ENCODE data around the gene FA2H. TPM values are rescaled to one million over a fixed set of nuclear protein-coding genes. Genes with fewer than 3 reads are reported as not detected.

Gene FA2H
- total and polyA plus RNA-seq, 2 of the 13 experiments (the other 11 are each of a cell fraction or from before 2014, with no cell fraction given), result 0.20 TPM; not detected in 1

GRCh38 chr16:74700438-74701225, 74.0 kb downstream of the FA2H start, which contains the start of gene MLKL (continued):
- TF ChIP-seq, protein P1, sequence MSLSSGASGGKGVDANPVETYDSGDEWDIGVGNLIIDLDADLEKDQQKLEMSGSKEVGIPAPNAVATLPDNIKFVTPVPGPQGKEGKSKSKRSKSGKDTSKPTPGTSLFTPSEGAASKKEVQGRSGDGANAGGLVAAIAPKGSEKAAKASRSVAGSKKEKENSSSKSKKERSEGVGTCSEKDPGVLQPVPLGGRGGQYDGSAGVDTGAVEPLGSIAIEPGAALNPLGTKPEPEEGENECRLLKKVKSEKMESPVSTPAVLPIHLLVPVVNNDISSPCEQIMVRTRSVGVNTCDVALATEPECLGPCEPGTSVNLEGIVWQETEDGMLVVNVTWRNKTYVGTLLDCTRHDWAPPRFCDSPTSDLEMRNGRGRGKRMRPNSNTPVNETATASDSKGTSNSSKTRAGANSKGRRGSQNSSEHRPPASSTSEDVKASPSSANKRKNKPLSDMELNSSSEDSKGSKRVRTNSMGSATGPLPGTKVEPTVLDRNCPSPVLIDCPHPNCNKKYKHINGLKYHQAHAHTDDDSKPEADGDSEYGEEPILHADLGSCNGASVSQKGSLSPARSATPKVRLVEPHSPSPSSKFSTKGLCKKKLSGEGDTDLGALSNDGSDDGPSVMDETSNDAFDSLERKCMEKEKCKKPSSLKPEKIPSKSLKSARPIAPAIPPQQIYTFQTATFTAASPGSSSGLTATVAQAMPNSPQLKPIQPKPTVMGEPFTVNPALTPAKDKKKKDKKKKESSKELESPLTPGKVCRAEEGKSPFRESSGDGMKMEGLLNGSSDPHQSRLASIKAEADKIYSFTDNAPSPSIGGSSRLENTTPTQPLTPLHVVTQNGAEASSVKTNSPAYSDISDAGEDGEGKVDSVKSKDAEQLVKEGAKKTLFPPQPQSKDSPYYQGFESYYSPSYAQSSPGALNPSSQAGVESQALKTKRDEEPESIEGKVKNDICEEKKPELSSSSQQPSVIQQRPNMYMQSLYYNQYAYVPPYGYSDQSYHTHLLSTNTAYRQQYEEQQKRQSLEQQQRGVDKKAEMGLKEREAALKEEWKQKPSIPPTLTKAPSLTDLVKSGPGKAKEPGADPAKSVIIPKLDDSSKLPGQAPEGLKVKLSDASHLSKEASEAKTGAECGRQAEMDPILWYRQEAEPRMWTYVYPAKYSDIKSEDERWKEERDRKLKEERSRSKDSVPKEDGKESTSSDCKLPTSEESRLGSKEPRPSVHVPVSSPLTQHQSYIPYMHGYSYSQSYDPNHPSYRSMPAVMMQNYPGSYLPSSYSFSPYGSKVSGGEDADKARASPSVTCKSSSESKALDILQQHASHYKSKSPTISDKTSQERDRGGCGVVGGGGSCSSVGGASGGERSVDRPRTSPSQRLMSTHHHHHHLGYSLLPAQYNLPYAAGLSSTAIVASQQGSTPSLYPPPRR (CRISPR knock-in tag; IDR thresholded peaks at IDR 0.05; ENCODE audit: borderline replicate concordance), result no peak
- TF ChIP-seq ZNF503 (CRISPR knock-in tag; IDR thresholded peaks at IDR 0.05), result no peak
- no peak for TF ChIP-seq ZBTB42 (CRISPR knock-in tag; IDR thresholded peaks at IDR 0.05)
- no peak; the same call in 1 of the 2 replicates for TF ChIP-seq SIX4 (CRISPR knock-in tag; IDR thresholded peaks at IDR 0.05)
- TF ChIP-seq CTCF (CRISPR knock-in tag; IDR thresholded peaks at IDR 0.05), result peak; percentile 54
- peak; percentile 96; the same call in 1 of the 2 replicates for TF ChIP-seq HIVEP1 (CRISPR knock-in tag; IDR thresholded peaks at IDR 0.05)
- peak; percentile 34; the same call in 1 of the 2 replicates for TF ChIP-seq ZNF333 (CRISPR knock-in tag; IDR thresholded peaks at IDR 0.05; ENCODE audit: borderline replicate concordance)
- peak; percentile 81 for TF ChIP-seq RBFOX2 (IDR thresholded peaks at IDR 0.05; ENCODE audit: low read depth, low read length)
- peak; percentile 75 for TF ChIP-seq TFDP2 (CRISPR knock-in tag; IDR thresholded peaks at IDR 0.05)
- TF ChIP-seq ZNF3 (CRISPR knock-in tag; IDR thresholded peaks at IDR 0.05), result no peak
- no peak; the same call in 1 of the 2 replicates for TF ChIP-seq ZNF816 (CRISPR knock-in tag; IDR thresholded peaks at IDR 0.05; ENCODE audit: borderline replicate concordance)
- no peak for TF ChIP-seq CENPX (CRISPR knock-in tag; IDR thresholded peaks at IDR 0.05)
- TF ChIP-seq, protein P2, sequence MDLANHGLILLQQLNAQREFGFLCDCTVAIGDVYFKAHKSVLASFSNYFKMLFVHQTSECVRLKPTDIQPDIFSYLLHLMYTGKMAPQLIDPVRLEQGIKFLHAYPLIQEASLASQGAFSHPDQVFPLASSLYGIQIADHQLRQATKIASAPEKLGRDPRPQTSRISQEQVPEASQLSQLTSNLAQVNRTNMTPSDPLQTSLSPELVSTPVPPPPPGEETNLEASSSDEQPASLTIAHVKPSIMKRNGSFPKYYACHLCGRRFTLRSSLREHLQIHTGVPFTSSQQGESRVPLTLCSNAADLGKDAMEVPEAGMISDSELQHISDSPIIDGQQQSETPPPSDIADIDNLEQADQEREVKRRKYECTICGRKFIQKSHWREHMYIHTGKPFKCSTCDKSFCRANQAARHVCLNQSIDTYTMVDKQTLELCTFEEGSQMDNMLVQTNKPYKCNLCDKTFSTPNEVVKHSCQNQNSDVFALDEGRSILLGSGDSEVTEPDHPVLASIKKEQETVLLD (CRISPR knock-in tag; IDR thresholded peaks at IDR 0.05; ENCODE audit: low read depth), result no peak
- TF ChIP-seq ZNF556 (CRISPR knock-in tag; IDR thresholded peaks at IDR 0.05; ENCODE audit: borderline replicate concordance), result 0 out of 2 replicates have a peak, but pooled peaks have one; percentile 19
